HG03442 (cell line): ENCODE measurements around the gene RGS6.

Source experiments
- ATAC-seq: cut with Tn5 transposase; IDR thresholded peaks from one replicate; pipeline ENCODE4 v1.9.1; 2021; ENCODE audit warnings: mild to moderate bottlenecking, moderate library complexity; ENCODE audit not compliant: unreplicated experiment

RGS6 gene

GRCh38 chr14:72521045-72521444 is 588.8 kb downstream of the RGS6 start:
- ATAC-seq: no peak

GRCh38 chr14:72521968-72522741 is 589.9 kb downstream of the RGS6 start:
- ATAC-seq: no peak

- no peak for ATAC-seq
Measured at GRCh38 chr14:72522847-72523246, 590.6 kb downstream of the RGS6 start.

GRCh38 chr14:72523424-72524294 is 591.4 kb downstream of the RGS6 start:
- no peak for ATAC-seq

GRCh38 chr14:72524295-72524629 is 592.0 kb downstream of the RGS6 start:
- ATAC-seq: no peak

GRCh38 chr14:72525087-72525915 is 593.1 kb downstream of the RGS6 start:
- ATAC-seq: no peak

- ATAC-seq: no peak
Measured at GRCh38 chr14:72527591-72527990, 595.4 kb downstream of the RGS6 start.

- ATAC-seq: no peak
Measured at GRCh38 chr14:72528059-72528862, 596.0 kb downstream of the RGS6 start.

- ATAC-seq: no peak
Measured at GRCh38 chr14:72528863-72529175, 596.6 kb downstream of the RGS6 start.

- ATAC-seq: no peak
Measured at GRCh38 chr14:72532686-72533454, 600.6 kb downstream of the RGS6 start.

- ATAC-seq: no peak
Measured at GRCh38 chr14:72535485-72535884, 603.3 kb downstream of the RGS6 start.

- ATAC-seq: no peak
Measured at GRCh38 chr14:72538387-72538786, 606.2 kb downstream of the RGS6 start.

- ATAC-seq: no peak
Measured at GRCh38 chr14:72539661-72540315, 607.6 kb downstream of the RGS6 start.

GRCh38 chr14:72540836-72541235 is 608.6 kb downstream of the RGS6 start:
- no peak for ATAC-seq

- no peak for ATAC-seq
Measured at GRCh38 chr14:72541546-72541945, 609.3 kb downstream of the RGS6 start.

GRCh38 chr14:72543341-72543740 is 611.1 kb downstream of the RGS6 start:
- ATAC-seq: no peak

- ATAC-seq: no peak
Measured at GRCh38 chr14:72544615-72545387, 612.6 kb downstream of the RGS6 start.

GRCh38 chr14:72545411-72546311 is 613.4 kb downstream of the RGS6 start:
- no peak for ATAC-seq
